ENCODE data around the gene CAMKMT. TPM values are rescaled to one million over a fixed set of nuclear protein-coding genes. Genes with fewer than 3 reads are reported as not detected.

Gene CAMKMT
- total RNA-seq, 1 experiment from 2014 or later: 17.4 TPM

DNA sequence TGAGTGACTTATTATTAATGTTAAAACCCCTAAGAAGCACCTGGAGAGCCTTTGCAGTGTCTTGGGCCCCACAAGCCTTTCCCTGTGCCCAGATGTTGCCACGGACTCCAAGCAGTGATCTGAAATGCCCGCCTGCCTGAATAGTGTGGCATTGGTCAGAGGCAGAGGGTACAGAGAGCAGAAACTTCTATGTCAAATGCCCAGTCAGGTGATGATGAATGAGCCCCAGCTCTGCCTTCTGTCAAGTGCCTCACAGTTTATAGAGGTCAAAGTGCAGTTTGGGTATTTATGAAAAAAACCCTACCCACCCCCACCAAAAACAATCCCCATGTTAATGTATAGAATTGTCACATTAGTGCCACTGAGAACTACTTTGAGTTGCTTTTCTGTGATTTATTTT lies 409.8 kb downstream of the CAMKMT start:
- no peak overlapping the region for H3K14ac ChIP-seq (ENCODE audit: insufficient read depth, low read length)
- no peak overlapping the region for H2BK120ac ChIP-seq (ENCODE audit: low read depth, low read length, poor library complexity, severe bottlenecking)
- H4K20me1 ChIP-seq (ENCODE audit: control insufficient read depth, insufficient read depth, insufficient read length): no peaks in the 10 kb centered on the region
- Mint-ChIP-seq H3K27me3 (ENCODE audit: low read depth) (peaks cover 34% of the 10 kb centered on the region), H3K9me3 (no peaks in the 10 kb centered on the region; a peak in 1 of 5 replicates), H3K36me3 (ENCODE audit: insufficient read depth in 1 of 3, low read depth in 3 of 3) (no peaks in the 10 kb centered on the region), H3K4me3 (no peak overlapping the region), H3K4me1 (peaks cover 69 to 84% of the 10 kb centered on the region in 2 experiments), H3K27ac (no peak overlapping the region)
- H3K4me1 ChIP-seq (ENCODE audit: insufficient read depth, low read length): peaks cover 5% of the 10 kb centered on the region; the same call in 1 of the 2 replicates
- H3K9me3 ChIP-seq (ENCODE audit: control insufficient read depth, low read depth, low read length): no peaks in the 10 kb centered on the region
- H3K4me2 ChIP-seq (ENCODE audit: insufficient read depth, insufficient read length, low read length): no peak overlapping the region
- no peaks in the 10 kb centered on the region for H3K79me2 ChIP-seq (ENCODE audit: insufficient read depth, low read length)
- H4K8ac ChIP-seq (replicated peaks; ENCODE audit: insufficient read length, low read depth, low read length): no peak overlapping the region
- no peak overlapping the region for H3K23ac ChIP-seq (ENCODE audit: insufficient read length, low read depth, low read length)
- no peaks in the 10 kb centered on the region for H3K79me1 ChIP-seq (ENCODE audit: insufficient read depth, low read depth, low read length, poor library complexity, severe bottlenecking)
- no peak overlapping the region for H3K27ac ChIP-seq (ENCODE audit: insufficient read length, low read depth, low read length)
- H2BK5ac ChIP-seq (ENCODE audit: insufficient read length, low read length): no peak overlapping the region
- H2BK20ac ChIP-seq (ENCODE audit: low read depth, low read length, poor library complexity, severe bottlenecking): no peak overlapping the region
- H3T11ph ChIP-seq (ENCODE audit: low read length): no peak overlapping the region
- H3K9ac ChIP-seq (ENCODE audit: extremely low read depth, insufficient read length, low read length): no peak overlapping the region
- H3K18ac ChIP-seq (ENCODE audit: insufficient read length, low read depth, low read length): no peak overlapping the region
- WGBS (ENCODE audit: extremely low coverage, insufficient read length, low lambda C conversion rate): no CpG with 5 or more reads among the region's 2 CpGs
- no peak overlapping the region for H2AFZ ChIP-seq (ENCODE audit: low read length)
- no peak overlapping the region for H3K4ac ChIP-seq (ENCODE audit: low read depth, low read length)
- no peaks in the 10 kb centered on the region for H3K23me2 ChIP-seq (ENCODE audit: insufficient read length, low read depth, low read length, poor library complexity, severe bottlenecking)
- H4K5ac ChIP-seq (ENCODE audit: insufficient read length, low read depth, low read length): no peak overlapping the region
- H2BK12ac ChIP-seq (ENCODE audit: insufficient read length, low read depth, low read length): no peak overlapping the region
- no peak overlapping the region for H3K56ac ChIP-seq (ENCODE audit: insufficient read length, low read depth, low read length)
- no peak overlapping the region for H2BK15ac ChIP-seq (ENCODE audit: low read depth, low read length)
- no peak overlapping the region for H4K91ac ChIP-seq (ENCODE audit: insufficient read length, low read depth, low read length)
- TF ChIP-seq, protein P1, sequence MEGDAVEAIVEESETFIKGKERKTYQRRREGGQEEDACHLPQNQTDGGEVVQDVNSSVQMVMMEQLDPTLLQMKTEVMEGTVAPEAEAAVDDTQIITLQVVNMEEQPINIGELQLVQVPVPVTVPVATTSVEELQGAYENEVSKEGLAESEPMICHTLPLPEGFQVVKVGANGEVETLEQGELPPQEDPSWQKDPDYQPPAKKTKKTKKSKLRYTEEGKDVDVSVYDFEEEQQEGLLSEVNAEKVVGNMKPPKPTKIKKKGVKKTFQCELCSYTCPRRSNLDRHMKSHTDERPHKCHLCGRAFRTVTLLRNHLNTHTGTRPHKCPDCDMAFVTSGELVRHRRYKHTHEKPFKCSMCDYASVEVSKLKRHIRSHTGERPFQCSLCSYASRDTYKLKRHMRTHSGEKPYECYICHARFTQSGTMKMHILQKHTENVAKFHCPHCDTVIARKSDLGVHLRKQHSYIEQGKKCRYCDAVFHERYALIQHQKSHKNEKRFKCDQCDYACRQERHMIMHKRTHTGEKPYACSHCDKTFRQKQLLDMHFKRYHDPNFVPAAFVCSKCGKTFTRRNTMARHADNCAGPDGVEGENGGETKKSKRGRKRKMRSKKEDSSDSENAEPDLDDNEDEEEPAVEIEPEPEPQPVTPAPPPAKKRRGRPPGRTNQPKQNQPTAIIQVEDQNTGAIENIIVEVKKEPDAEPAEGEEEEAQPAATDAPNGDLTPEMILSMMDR (conservative IDR thresholded peaks at IDR 0.05): no peak
- DNase-seq: no peak
- peaks cover 7% of the 10 kb centered on the region; the same call in 1 of the 2 replicates for H3K27me3 ChIP-seq (ENCODE audit: insufficient read depth, low read length)
- H2AK5ac ChIP-seq (ENCODE audit: insufficient read length, low read length): no peak overlapping the region

Measured in H9 (cell line).